ENCODE data around the gene PPP2R2B.

Gene PPP2R2B

DNA sequence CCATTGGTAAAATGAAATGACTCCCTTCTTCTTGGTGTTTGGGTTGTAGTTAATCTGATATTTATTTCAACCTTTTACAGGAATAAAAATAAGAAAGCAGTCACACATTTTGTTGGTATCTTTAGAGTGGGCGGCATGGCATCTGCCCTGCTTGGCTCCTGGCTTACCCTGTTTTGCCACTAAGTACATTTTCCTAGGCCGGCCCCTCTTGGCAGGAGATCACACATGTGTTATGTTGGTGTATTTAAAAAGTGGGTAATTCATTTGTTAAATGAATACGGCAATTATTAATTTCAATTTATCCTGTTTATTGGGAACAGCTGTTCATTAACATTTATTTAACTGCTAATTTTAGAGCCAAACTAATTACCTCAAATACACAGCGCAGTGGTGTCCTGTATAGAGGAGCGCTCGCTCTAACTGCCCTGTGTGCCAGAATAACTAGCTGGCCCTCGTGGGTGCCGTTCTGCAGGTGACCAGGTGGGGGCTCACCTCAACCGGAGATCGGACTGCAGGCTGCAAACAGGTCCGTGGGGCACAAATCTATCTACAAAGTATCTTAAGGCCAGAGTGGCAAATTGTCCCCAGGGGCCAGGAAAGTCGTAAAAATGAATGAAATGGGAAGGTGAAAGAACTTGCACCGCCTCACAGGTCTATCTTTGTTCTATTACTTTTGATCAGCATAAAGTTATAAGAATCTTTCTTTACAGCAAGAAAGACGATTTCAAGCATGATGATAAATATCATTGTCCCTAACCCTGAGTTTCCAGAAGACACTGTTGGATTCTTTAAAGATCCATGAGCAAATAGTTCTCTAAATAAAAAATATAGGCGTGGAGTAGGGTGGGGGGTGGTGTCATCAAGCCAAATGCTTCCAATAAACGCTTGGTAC is 336.4 kb downstream of the PPP2R2B start:
- Histone ChIP-seq H3K27me3 (ENCODE audit: control insufficient read depth, insufficient read depth, low read length) (no peaks in the 10 kb centered on the region), H3K9me3 (ENCODE audit: control insufficient read depth, low read length) (no peaks in the 10 kb centered on the region), H2AFZ (peak overlapping the region; percentile 18), H3K79me2 (no peaks in the 10 kb centered on the region), H3K27ac (no peak overlapping the region), H3K9ac (no peak overlapping the region), H3K4me1 (no peaks in the 10 kb centered on the region), H3K36me3 (ENCODE audit: control insufficient read depth, insufficient read depth, low read length) (no peaks in the 10 kb centered on the region), H3K4me2 (ENCODE audit: low read length) (no peak overlapping the region), H3K4me3 (ENCODE audit: low read depth, low read length) (no peak overlapping the region)
- TF ChIP-seq, protein P1, sequence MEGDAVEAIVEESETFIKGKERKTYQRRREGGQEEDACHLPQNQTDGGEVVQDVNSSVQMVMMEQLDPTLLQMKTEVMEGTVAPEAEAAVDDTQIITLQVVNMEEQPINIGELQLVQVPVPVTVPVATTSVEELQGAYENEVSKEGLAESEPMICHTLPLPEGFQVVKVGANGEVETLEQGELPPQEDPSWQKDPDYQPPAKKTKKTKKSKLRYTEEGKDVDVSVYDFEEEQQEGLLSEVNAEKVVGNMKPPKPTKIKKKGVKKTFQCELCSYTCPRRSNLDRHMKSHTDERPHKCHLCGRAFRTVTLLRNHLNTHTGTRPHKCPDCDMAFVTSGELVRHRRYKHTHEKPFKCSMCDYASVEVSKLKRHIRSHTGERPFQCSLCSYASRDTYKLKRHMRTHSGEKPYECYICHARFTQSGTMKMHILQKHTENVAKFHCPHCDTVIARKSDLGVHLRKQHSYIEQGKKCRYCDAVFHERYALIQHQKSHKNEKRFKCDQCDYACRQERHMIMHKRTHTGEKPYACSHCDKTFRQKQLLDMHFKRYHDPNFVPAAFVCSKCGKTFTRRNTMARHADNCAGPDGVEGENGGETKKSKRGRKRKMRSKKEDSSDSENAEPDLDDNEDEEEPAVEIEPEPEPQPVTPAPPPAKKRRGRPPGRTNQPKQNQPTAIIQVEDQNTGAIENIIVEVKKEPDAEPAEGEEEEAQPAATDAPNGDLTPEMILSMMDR (IDR thresholded peaks at IDR 0.05) = peak; percentile 90

DNA sequence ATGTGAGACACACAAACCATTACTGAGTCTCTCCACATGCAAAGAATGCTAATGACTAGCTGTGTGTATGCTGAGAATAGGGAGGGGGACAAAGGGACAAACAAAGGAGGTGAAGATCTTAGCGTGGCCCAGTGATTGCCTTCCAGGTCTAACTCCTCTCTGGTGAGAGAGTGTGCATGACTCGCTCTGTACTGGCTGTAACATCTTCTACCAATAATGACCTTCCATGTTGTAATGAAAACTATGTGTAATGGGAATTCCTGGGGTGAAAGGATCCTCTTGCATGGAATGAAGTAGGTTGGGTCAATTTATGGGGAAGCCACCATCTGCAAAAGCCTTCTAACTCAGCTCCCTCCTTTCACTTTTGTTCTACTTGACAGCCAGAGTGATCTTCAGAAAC is 338.1 kb downstream of the PPP2R2B start:
- H3K4me3 ChIP-seq (ENCODE audit: low read depth, low read length) = no peak overlapping the region
- no peaks in the 10 kb centered on the region for H3K4me1 ChIP-seq
- no peaks in the 10 kb centered on the region for H3K9me3 ChIP-seq (ENCODE audit: control insufficient read depth, low read length)
- H3K27ac ChIP-seq = no peak overlapping the region
- no peak overlapping the region for H3K4me2 ChIP-seq (ENCODE audit: low read length)
- no peak overlapping the region for H3K9ac ChIP-seq
- H2AFZ ChIP-seq = no peak overlapping the region
- H3K36me3 ChIP-seq (ENCODE audit: control insufficient read depth, insufficient read depth, low read length) = no peaks in the 10 kb centered on the region
- no peaks in the 10 kb centered on the region for H3K79me2 ChIP-seq
- no peaks in the 10 kb centered on the region for H3K27me3 ChIP-seq (ENCODE audit: control insufficient read depth, insufficient read depth, low read length)
- TF ChIP-seq, protein P1 (IDR thresholded peaks at IDR 0.05) = no peak

DNA sequence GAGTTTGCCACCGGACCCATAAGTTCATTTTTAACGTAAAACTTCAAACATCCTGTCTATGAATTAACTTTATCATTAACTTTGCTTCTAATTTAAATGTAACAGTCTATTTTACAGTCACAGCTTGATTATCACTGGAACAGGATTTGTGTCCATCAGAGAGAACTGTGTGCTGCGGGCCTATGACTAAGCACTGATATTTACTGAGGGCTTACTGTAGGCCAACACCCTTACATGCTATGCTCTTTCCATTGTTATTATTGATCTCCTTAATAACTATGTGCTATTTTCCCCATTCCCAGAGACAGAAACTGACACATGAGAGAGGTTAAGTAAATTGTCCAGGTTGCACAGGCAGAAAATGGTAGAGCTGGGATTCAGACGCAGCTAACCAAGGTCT is 338.6 kb downstream of the PPP2R2B start:
- Histone ChIP-seq H3K4me1 (no peaks in the 10 kb centered on the region), H3K9ac (no peak overlapping the region), H2AFZ (no peak overlapping the region), H3K27ac (no peak overlapping the region), H3K79me2 (no peaks in the 10 kb centered on the region), H3K4me2 (ENCODE audit: low read length) (no peak overlapping the region), H3K9me3 (ENCODE audit: control insufficient read depth, low read length) (no peaks in the 10 kb centered on the region), H3K27me3 (ENCODE audit: control insufficient read depth, insufficient read depth, low read length) (no peaks in the 10 kb centered on the region), H3K36me3 (ENCODE audit: control insufficient read depth, insufficient read depth, low read length) (no peaks in the 10 kb centered on the region), H3K4me3 (ENCODE audit: low read depth, low read length) (no peak overlapping the region)
- TF ChIP-seq, protein P1 (IDR thresholded peaks at IDR 0.05) = no peak

DNA sequence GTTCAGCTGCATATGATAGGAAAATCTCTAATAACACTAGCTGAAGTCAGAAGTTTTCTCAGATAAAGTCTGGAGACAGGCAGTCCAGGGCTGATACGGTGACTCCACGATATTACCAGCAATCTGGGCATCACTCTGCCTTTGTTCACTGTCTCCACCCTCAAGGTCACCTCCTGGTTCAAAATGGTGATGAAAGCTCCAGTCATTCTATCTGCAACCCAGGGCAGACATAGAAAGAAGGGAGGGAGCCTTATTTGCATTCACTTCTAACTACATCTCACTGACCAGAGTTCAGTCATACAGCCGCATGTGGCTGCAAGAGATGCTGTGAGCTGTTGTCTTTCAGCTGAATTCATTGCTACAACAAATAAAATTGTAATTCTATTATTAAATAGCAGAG is 340.1 kb downstream of the PPP2R2B start:
- Histone ChIP-seq H2AFZ (no peak overlapping the region), H3K9ac (no peak overlapping the region), H3K27ac (no peak overlapping the region), H3K27me3 (ENCODE audit: control insufficient read depth, insufficient read depth, low read length) (no peaks in the 10 kb centered on the region), H3K9me3 (ENCODE audit: control insufficient read depth, low read length) (no peaks in the 10 kb centered on the region), H3K4me2 (ENCODE audit: low read length) (no peak overlapping the region), H3K79me2 (no peaks in the 10 kb centered on the region), H3K4me3 (ENCODE audit: low read depth, low read length) (no peak overlapping the region), H3K36me3 (ENCODE audit: control insufficient read depth, insufficient read depth, low read length) (no peaks in the 10 kb centered on the region), H3K4me1 (no peaks in the 10 kb centered on the region)
- TF ChIP-seq, protein P1 (IDR thresholded peaks at IDR 0.05) = no peak

DNA sequence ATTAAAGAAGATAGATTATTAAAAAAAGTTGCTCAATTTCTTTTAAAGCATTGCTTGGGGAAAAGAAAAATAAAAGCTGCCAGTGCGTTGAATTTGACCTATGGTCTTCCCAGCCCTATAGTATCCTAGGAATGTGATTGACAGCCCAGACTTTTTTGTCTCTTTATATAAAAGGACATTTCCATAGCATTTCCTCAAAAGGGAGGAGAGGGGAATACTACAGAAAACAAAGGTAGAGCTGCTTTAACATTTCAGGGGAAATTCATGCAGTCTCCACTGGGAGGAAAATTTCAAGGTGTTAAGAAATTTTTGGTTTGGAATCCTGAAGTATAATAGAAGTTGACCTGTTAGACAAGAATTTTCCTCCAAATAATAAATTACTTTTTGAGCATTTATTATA is 344.7 kb downstream of the PPP2R2B start:
- Histone ChIP-seq H2AFZ (no peak overlapping the region), H3K9me3 (ENCODE audit: control insufficient read depth, low read length) (no peaks in the 10 kb centered on the region), H3K4me3 (ENCODE audit: low read depth, low read length) (no peak overlapping the region), H3K27me3 (ENCODE audit: control insufficient read depth, insufficient read depth, low read length) (no peaks in the 10 kb centered on the region), H3K36me3 (ENCODE audit: control insufficient read depth, insufficient read depth, low read length) (no peaks in the 10 kb centered on the region), H3K79me2 (no peaks in the 10 kb centered on the region), H3K9ac (no peak overlapping the region), H3K27ac (no peak overlapping the region), H3K4me2 (ENCODE audit: low read length) (no peak overlapping the region), H3K4me1 (no peaks in the 10 kb centered on the region)
- TF ChIP-seq, protein P1 (IDR thresholded peaks at IDR 0.05) = no peak

All from parathyroid adenoma (tissue), 2 donors.